ENCODE measurements around the gene ZNF331.
"Not testable (repeated sequence)": the region's sequence is repeated elsewhere in the genome, so short reads cannot be mapped to it uniquely, and the experiment has no call there.

ZNF331 gene

DNA sequence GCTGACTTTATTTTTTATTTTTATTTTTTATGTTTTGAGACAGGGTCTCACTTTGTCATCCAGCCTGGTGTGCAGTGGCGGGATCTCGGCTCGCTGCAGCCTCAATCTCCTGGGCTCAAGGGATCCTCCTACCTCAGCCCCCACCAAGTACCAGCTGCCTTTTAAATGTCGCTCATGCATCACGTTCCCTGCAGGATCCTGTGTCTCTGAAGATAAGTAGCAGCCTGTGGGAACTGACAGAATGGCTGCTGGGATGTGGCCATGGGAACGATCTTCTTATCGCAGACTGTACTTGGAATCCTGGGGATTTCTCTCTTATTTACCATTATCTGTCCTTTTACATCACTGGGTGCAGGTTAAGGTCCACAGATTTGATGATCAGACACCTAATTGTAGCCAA is 34.8 kb upstream of the ZNF331 start:
- not testable (repeated sequence) for H2BK5ac ChIP-seq (ENCODE audit: low read length); H3K36me3 ChIP-seq (replicated peaks in 1 of 2; ENCODE audit: control insufficient read depth in 2 of 2, insufficient read depth in 2 of 2, low read length in 2 of 2); H3K9me3 ChIP-seq (replicated peaks in 1 of 2; ENCODE audit: control insufficient read depth in 2 of 2, insufficient read depth in 1 of 2, low read depth in 1 of 2, low read length in 2 of 2); H3K4me3 ChIP-seq (ENCODE audit: low read length in 2 of 2); H3K14ac ChIP-seq (ENCODE audit: low read length); H2BK120ac ChIP-seq (ENCODE audit: low read depth, low read length); H2BK12ac ChIP-seq (ENCODE audit: low read length); H3K9ac ChIP-seq (ENCODE audit: low read depth, low read length, poor library complexity); H3K4ac ChIP-seq (ENCODE audit: low read length); H3K79me1 ChIP-seq (ENCODE audit: low read depth, low read length); H3K23ac ChIP-seq (ENCODE audit: low read depth, low read length, poor library complexity); H4K91ac ChIP-seq (ENCODE audit: low read depth, low read length, poor library complexity); H2BK15ac ChIP-seq (ENCODE audit: low read length); H2AK5ac ChIP-seq (ENCODE audit: low read depth, low read length); H4K8ac ChIP-seq (ENCODE audit: low read depth, low read length); H3K18ac ChIP-seq (ENCODE audit: low read length); DNase-seq (ENCODE audit: low spot score); H3K27me3 ChIP-seq (ENCODE audit: control insufficient read depth in 3 of 3, insufficient read depth in 3 of 3, low read depth in 1 of 3, low read length in 3 of 3); H3K4me2 ChIP-seq (ENCODE audit: insufficient read depth, low read length, poor library complexity, severe bottlenecking); H3K27ac ChIP-seq (replicated peaks; ENCODE audit: low read length); H3K4me1 ChIP-seq (ENCODE audit: control insufficient read depth in 2 of 2, insufficient read depth in 1 of 2, low read depth in 1 of 2, low read length in 2 of 2)
- no CpG with 5 or more reads among the region's 7 CpGs for WGBS, 2 donors (ENCODE audit: extremely low coverage in 2 of 2, insufficient read length in 2 of 2, insufficient replicate concordance in 1 of 2)
- peak overlapping the region; percentile 76 for H2AFZ ChIP-seq (ENCODE audit: low read length)

DNA sequence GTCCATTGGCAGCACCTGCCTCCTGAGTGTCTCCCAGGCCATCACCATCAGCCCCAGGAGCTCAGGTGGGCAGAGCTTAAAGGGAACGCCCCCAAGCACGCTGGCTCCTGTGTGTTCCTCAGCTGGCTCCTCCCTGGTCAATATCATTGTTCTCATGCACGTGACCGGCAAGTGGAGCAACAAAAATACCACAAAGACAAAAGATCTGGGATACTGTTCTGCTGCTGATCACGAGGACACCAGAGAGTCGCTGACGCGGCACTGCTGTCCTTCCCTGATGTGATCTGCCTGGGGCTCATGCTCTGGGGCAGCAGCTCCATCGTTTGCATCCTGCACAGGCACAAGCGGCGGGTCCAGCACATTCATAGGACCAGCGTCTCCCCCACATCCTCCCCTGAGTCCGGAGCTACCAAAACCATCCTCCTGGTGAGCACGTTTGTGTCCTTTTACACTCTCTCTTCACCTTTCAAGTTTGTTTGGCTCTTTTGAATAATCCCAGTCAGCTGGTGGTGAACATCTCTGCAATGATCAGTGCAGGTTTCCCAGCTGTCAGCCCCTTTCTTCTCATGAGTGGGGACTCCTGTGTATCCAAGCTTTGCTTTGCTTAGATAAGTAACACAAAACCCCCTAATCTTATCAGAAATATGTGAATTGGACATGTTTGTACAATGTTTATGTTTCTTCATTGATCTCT is 34.1 kb upstream of the ZNF331 start:
- H3K23ac ChIP-seq (ENCODE audit: low read depth, low read length, poor library complexity); H2BK120ac ChIP-seq (ENCODE audit: low read depth, low read length); H3K18ac ChIP-seq (ENCODE audit: low read length); H3K4me2 ChIP-seq (ENCODE audit: insufficient read depth, low read length, poor library complexity, severe bottlenecking); H2BK12ac ChIP-seq (ENCODE audit: low read length); H3K27me3 ChIP-seq (ENCODE audit: control insufficient read depth in 3 of 3, insufficient read depth in 3 of 3, low read depth in 1 of 3, low read length in 3 of 3); H3K27ac ChIP-seq (replicated peaks; ENCODE audit: low read length); H3K4me1 ChIP-seq (ENCODE audit: control insufficient read depth in 2 of 2, insufficient read depth in 1 of 2, low read depth in 1 of 2, low read length in 2 of 2); H4K8ac ChIP-seq (ENCODE audit: low read depth, low read length); H3K14ac ChIP-seq (ENCODE audit: low read length); H3K9ac ChIP-seq (ENCODE audit: low read depth, low read length, poor library complexity); H3K4me3 ChIP-seq (ENCODE audit: low read length in 2 of 2); H3K79me1 ChIP-seq (ENCODE audit: low read depth, low read length); H4K91ac ChIP-seq (ENCODE audit: low read depth, low read length, poor library complexity); H3K9me3 ChIP-seq (replicated peaks in 1 of 2; ENCODE audit: control insufficient read depth in 2 of 2, insufficient read depth in 1 of 2, low read depth in 1 of 2, low read length in 2 of 2); H3K4ac ChIP-seq (ENCODE audit: low read length); H2BK5ac ChIP-seq (ENCODE audit: low read length); DNase-seq (ENCODE audit: low spot score); H2AK5ac ChIP-seq (ENCODE audit: low read depth, low read length); H2BK15ac ChIP-seq (ENCODE audit: low read length); H3K36me3 ChIP-seq (replicated peaks in 1 of 2; ENCODE audit: control insufficient read depth in 2 of 2, insufficient read depth in 2 of 2, low read length in 2 of 2): not testable (repeated sequence)
- WGBS, 2 donors (ENCODE audit: extremely low coverage in 2 of 2, insufficient read length in 2 of 2, insufficient replicate concordance in 1 of 2) = no CpG with 5 or more reads among the region's 14 CpGs
- H2AFZ ChIP-seq (ENCODE audit: low read length) = peak overlapping the region; percentile 76

DNA sequence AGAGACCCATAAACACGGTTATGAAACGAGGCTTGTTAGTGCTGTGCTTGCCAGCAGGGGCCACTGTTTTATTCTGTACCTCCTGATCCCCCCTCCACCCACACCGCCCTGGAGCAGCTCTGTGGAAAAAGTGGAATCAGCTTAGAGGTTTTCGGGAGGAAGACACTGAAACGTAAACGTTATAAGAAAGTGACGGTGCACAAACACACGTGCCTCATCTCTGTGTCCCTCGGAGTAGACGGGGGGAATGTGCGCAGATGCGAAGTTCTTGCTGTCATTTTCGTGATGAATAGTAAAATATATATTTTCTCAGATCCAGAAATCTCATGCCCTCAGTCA is 33.6 kb upstream of the ZNF331 start:
- not testable (repeated sequence) for H2BK5ac ChIP-seq (ENCODE audit: low read length); H2AK5ac ChIP-seq (ENCODE audit: low read depth, low read length); H3K14ac ChIP-seq (ENCODE audit: low read length); H3K18ac ChIP-seq (ENCODE audit: low read length); DNase-seq (ENCODE audit: low spot score); H4K91ac ChIP-seq (ENCODE audit: low read depth, low read length, poor library complexity); H2BK120ac ChIP-seq (ENCODE audit: low read depth, low read length); H3K4me2 ChIP-seq (ENCODE audit: insufficient read depth, low read length, poor library complexity, severe bottlenecking); H3K9me3 ChIP-seq (replicated peaks in 1 of 2; ENCODE audit: control insufficient read depth in 2 of 2, insufficient read depth in 1 of 2, low read depth in 1 of 2, low read length in 2 of 2); H3K4ac ChIP-seq (ENCODE audit: low read length); H3K9ac ChIP-seq (ENCODE audit: low read depth, low read length, poor library complexity); H4K8ac ChIP-seq (ENCODE audit: low read depth, low read length); H3K27ac ChIP-seq (replicated peaks; ENCODE audit: low read length); H3K4me3 ChIP-seq (ENCODE audit: low read length in 2 of 2); H3K23ac ChIP-seq (ENCODE audit: low read depth, low read length, poor library complexity); H3K27me3 ChIP-seq (ENCODE audit: control insufficient read depth in 3 of 3, insufficient read depth in 3 of 3, low read depth in 1 of 3, low read length in 3 of 3); H2BK12ac ChIP-seq (ENCODE audit: low read length); H3K36me3 ChIP-seq (replicated peaks in 1 of 2; ENCODE audit: control insufficient read depth in 2 of 2, insufficient read depth in 2 of 2, low read length in 2 of 2); H3K4me1 ChIP-seq (ENCODE audit: control insufficient read depth in 2 of 2, insufficient read depth in 1 of 2, low read depth in 1 of 2, low read length in 2 of 2); H2BK15ac ChIP-seq (ENCODE audit: low read length); H3K79me1 ChIP-seq (ENCODE audit: low read depth, low read length)
- WGBS, 2 donors (ENCODE audit: extremely low coverage in 2 of 2, insufficient read length in 2 of 2, insufficient replicate concordance in 1 of 2) = no CpG with 5 or more reads among the region's 13 CpGs
- peak overlapping the region; percentile 12 for H2AFZ ChIP-seq (ENCODE audit: low read length)

DNA sequence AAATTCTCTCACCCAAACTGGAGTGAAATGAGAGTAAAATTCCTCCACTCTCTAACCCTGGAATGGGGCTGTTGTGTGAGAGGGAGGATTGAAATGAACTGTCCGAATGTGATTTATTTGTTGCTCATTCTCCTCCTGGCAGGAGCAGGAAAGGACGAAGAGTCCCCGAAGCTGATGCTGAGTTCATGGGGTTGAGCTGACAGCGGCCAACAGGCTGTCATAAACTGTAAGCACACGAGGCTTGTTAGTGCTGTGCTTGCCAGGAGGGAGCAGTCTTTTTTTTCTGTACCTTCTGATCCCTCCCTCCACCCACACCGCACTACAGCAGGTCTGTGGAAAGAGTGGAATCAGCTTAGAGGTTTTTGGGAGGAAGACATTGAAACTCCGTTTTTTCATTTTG is 33.1 kb upstream of the ZNF331 start:
- WGBS, 2 donors (ENCODE audit: extremely low coverage in 2 of 2, insufficient read length in 2 of 2, insufficient replicate concordance in 1 of 2) = no CpG with 5 or more reads among the region's 7 CpGs
- H3K4me3 ChIP-seq (ENCODE audit: low read length in 2 of 2) = no peak overlapping the region
- no peak overlapping the region for H2AK5ac ChIP-seq (ENCODE audit: low read depth, low read length)
- H3K23ac ChIP-seq (ENCODE audit: low read depth, low read length, poor library complexity) = no peak overlapping the region
- no peak overlapping the region for H2BK5ac ChIP-seq (ENCODE audit: low read length)
- H3K18ac ChIP-seq (ENCODE audit: low read length) = no peak overlapping the region
- no peaks in the 10 kb centered on the region for H3K36me3 ChIP-seq (replicated peaks in 1 of 2; ENCODE audit: control insufficient read depth in 2 of 2, insufficient read depth in 2 of 2, low read length in 2 of 2)
- H2AFZ ChIP-seq (ENCODE audit: low read length) = peak overlapping the region; percentile 12
- H2BK120ac ChIP-seq (ENCODE audit: low read depth, low read length) = no peak overlapping the region
- no peak overlapping the region for H4K91ac ChIP-seq (ENCODE audit: low read depth, low read length, poor library complexity)
- no peaks in the 10 kb centered on the region for H3K9me3 ChIP-seq (replicated peaks in 1 of 2; ENCODE audit: control insufficient read depth in 2 of 2, insufficient read depth in 1 of 2, low read depth in 1 of 2, low read length in 2 of 2)
- peaks cover 3 to 5% of the 10 kb centered on the region in 2 donors for H3K4me1 ChIP-seq (ENCODE audit: control insufficient read depth in 2 of 2, insufficient read depth in 1 of 2, low read depth in 1 of 2, low read length in 2 of 2)
- no peak overlapping the region for H2BK12ac ChIP-seq (ENCODE audit: low read length)
- H3K14ac ChIP-seq (ENCODE audit: low read length) = no peak overlapping the region
- H3K27me3 ChIP-seq (ENCODE audit: control insufficient read depth in 3 of 3, insufficient read depth in 3 of 3, low read depth in 1 of 3, low read length in 3 of 3) = no peaks in the 10 kb centered on the region
- H2BK15ac ChIP-seq (ENCODE audit: low read length) = no peak overlapping the region
- H3K27ac ChIP-seq (replicated peaks; ENCODE audit: low read length) = no peak overlapping the region
- no peak overlapping the region for H4K8ac ChIP-seq (ENCODE audit: low read depth, low read length)
- H3K9ac ChIP-seq (ENCODE audit: low read depth, low read length, poor library complexity) = no peak overlapping the region
- no peak overlapping the region for H3K4ac ChIP-seq (ENCODE audit: low read length)
- no peak overlapping the region for H3K4me2 ChIP-seq (ENCODE audit: insufficient read depth, low read length, poor library complexity, severe bottlenecking)
- no peak for DNase-seq (ENCODE audit: low spot score)
- H3K79me1 ChIP-seq (ENCODE audit: low read depth, low read length) = no peaks in the 10 kb centered on the region
